WTC11 (cell line): ENCODE results near the gene SLC8B1.

ENCODE experiments used
- AFF4 ChIP-seq: sonication (generic); formaldehyde crosslinking; IDR thresholded peaks from 2 replicates; pipeline ENCODE4 v1.8.1; 2023; ENCODE audit warnings: mild to moderate bottlenecking, missing genetic modification reagents, borderline replicate concordance
- CREB1 ChIP-seq: sonication (generic); formaldehyde crosslinking; IDR thresholded peaks from 2 replicates; pipeline ENCODE4 v1.8.0; 2023; ENCODE audit warnings: mild to moderate bottlenecking, missing genetic modification reagents
- CREM ChIP-seq: sonication (generic); formaldehyde crosslinking; IDR thresholded peaks from 2 replicates; pipeline ENCODE4 v1.8.1; 2022; ENCODE audit warnings: mild to moderate bottlenecking, missing genetic modification reagents, moderate library complexity
- CTCF ChIP-seq: fragments of 200-600 bp; IDR thresholded peaks from 2 replicates; pipeline ENCODE4 v1.8.0; 2022; ENCODE audit warnings: antibody characterized with exemption
- ESRRA ChIP-seq: sonication (generic); formaldehyde crosslinking; IDR thresholded peaks from 2 replicates; pipeline ENCODE4 v1.8.1; 2022; ENCODE audit warnings: mild to moderate bottlenecking, missing genetic modification reagents, borderline replicate concordance
- HMGXB4 ChIP-seq: sonication (generic); formaldehyde crosslinking; IDR thresholded peaks from 2 replicates; pipeline ENCODE4 v1.8.1; 2023; ENCODE audit warnings: mild to moderate bottlenecking, moderate library complexity, missing genetic modification reagents
- JAZF1 ChIP-seq: fragments of 250-450 bp; sonication (Bioruptor Pico); IDR thresholded peaks from 2 replicates; pipeline ENCODE4 v1.9.0; 2021; ENCODE audit warnings: moderate library complexity, mild to moderate bottlenecking, inconsistent platforms
- NR2C2 ChIP-seq: sonication (generic); formaldehyde crosslinking; IDR thresholded peaks from 2 replicates; pipeline ENCODE4 v1.8.0; 2022; ENCODE audit warnings: mild to moderate bottlenecking, missing genetic modification reagents
- PREB ChIP-seq: sonication (generic); formaldehyde crosslinking; IDR thresholded peaks from 2 replicates; pipeline ENCODE4 v1.8.1; 2022; ENCODE audit warnings: mild to moderate bottlenecking, missing genetic modification reagents, moderate library complexity, borderline replicate concordance
- ZNF138 ChIP-seq: sonication (generic); formaldehyde crosslinking; conservative IDR thresholded peaks from 2 replicates; pipeline ENCODE4 v1.8.1; 2022; ENCODE audit warnings: mild to moderate bottlenecking, moderate library complexity, missing genetic modification reagents
- ZSCAN18 ChIP-seq: fragments of 250-450 bp; sonication (Bioruptor Pico); IDR thresholded peaks from 2 replicates; pipeline ENCODE4 v2.1.2; 2022; ENCODE audit warnings: mild to moderate bottlenecking, moderate library complexity

- TF ChIP-seq CTCF = no peak
- no peak for TF ChIP-seq ESRRA (CRISPR knock-in tag)
- TF ChIP-seq AFF4 (CRISPR knock-in tag) = no peak
- TF ChIP-seq HMGXB4 = no peak
- no peak for TF ChIP-seq CREB1
- no peak for TF ChIP-seq PREB (CRISPR knock-in tag)
- TF ChIP-seq ZSCAN18 (CRISPR knock-in tag) = no peak
- TF ChIP-seq JAZF1 (CRISPR knock-in tag) = no peak
- no peak for TF ChIP-seq ZNF138 (CRISPR knock-in tag)
- TF ChIP-seq NR2C2 = no peak
- no peak for TF ChIP-seq CREM (CRISPR knock-in tag)
Measured at GRCh38 chr12:113330505-113330904, 4.4 kb downstream of the SLC8B1 start.
